Fibroblast of the aortic adventitia (primary cell): Measurements from ENCODE around the gene ASB8. TPM values are rescaled to one million over a fixed set of nuclear protein-coding genes. Genes with fewer than 3 reads are reported as not detected.

Experiments
- DNase-seq: peaks from one replicate; pipeline ENCODE4 v3.0.0-alpha.2; 2010; ENCODE audit warnings: low read depth
- H3K4me3 ChIP-seq: 2 replicates; pipeline ENCODE4 v1.5.1; 2011; ENCODE audit warnings: low read depth, mild to moderate bottlenecking, control low read depth, low read length, moderate library complexity
- total RNA-seq: library from RNA; depleted of rRNA; stranded (reverse); fragments of >200 nt; gene quantifications from 2 replicates; pipeline ENCODE4 v1.2.3, GENCODE V29; 2012; ENCODE audit warnings: low replicate concordance
- TF ChIP-seq, protein P1 (sequence below): IDR thresholded peaks from 2 replicates; pipeline ENCODE4 v1.5.1; 2011; ENCODE audit warnings: mild to moderate bottlenecking, low read length, control low read depth, inconsistent platforms; ENCODE audit not compliant: insufficient read depth

Gene ASB8
- total RNA-seq, 1 donor: 29.7 TPM

GRCh38 chr12:48143898-48144297 is 13.4 kb downstream of the ASB8 start:
- no peak for DNase-seq
- H3K4me3 ChIP-seq: no peak overlapping the region
- TF ChIP-seq, protein P1, sequence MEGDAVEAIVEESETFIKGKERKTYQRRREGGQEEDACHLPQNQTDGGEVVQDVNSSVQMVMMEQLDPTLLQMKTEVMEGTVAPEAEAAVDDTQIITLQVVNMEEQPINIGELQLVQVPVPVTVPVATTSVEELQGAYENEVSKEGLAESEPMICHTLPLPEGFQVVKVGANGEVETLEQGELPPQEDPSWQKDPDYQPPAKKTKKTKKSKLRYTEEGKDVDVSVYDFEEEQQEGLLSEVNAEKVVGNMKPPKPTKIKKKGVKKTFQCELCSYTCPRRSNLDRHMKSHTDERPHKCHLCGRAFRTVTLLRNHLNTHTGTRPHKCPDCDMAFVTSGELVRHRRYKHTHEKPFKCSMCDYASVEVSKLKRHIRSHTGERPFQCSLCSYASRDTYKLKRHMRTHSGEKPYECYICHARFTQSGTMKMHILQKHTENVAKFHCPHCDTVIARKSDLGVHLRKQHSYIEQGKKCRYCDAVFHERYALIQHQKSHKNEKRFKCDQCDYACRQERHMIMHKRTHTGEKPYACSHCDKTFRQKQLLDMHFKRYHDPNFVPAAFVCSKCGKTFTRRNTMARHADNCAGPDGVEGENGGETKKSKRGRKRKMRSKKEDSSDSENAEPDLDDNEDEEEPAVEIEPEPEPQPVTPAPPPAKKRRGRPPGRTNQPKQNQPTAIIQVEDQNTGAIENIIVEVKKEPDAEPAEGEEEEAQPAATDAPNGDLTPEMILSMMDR: no peak

GRCh38 chr12:48142818-48143674 is 14.3 kb downstream of the ASB8 start:
- no peak overlapping the region for H3K4me3 ChIP-seq
- TF ChIP-seq, protein P1: no peak
- DNase-seq: no peak

GRCh38 chr12:48135027-48135426 is 22.3 kb downstream of the ASB8 start:
- DNase-seq: no peak
- TF ChIP-seq, protein P1: no peak
- H3K4me3 ChIP-seq: no peak overlapping the region

- no peak for DNase-seq
- H3K4me3 ChIP-seq: no peak overlapping the region
- TF ChIP-seq, protein P1: no peak
Observed at GRCh38 chr12:48132826-48133225, 24.5 kb downstream of the ASB8 start.

GRCh38 chr12:48131517-48131916 is 25.8 kb downstream of the ASB8 start:
- no peak overlapping the region for H3K4me3 ChIP-seq
- DNase-seq: no peak
- TF ChIP-seq, protein P1: no peak

DNA sequence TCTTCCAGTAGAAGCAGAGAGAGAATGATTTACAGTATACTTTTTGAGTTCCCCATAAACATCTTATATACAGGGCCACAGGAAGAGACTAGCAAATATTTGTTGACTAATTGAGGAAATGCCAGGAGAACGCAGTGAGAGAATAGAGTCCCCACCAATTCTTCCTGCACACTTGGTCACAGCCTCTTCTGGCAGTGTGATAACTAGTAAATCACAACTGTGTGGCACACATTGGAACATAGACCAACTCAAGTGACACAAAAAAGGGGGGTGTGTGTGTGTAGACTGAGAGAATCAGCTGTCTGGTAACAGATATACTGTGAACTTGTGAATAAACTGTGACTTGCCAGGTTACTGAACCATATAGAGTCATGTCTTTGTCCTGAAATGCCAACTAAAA is 27.9 kb downstream of the ASB8 start:
- no peak for DNase-seq
- no peak overlapping the region for H3K4me3 ChIP-seq
- TF ChIP-seq, protein P1: no peak
